HG03342 (cell line): ENCODE data around the gene SCN3A.

Source experiments
- ATAC-seq: cut with Tn5 transposase; IDR thresholded peaks from one replicate; pipeline ENCODE4 v1.9.1; 2021; ENCODE audit warnings: mild to moderate bottlenecking, moderate library complexity; ENCODE audit not compliant: unreplicated experiment

The SCN3A gene

DNA sequence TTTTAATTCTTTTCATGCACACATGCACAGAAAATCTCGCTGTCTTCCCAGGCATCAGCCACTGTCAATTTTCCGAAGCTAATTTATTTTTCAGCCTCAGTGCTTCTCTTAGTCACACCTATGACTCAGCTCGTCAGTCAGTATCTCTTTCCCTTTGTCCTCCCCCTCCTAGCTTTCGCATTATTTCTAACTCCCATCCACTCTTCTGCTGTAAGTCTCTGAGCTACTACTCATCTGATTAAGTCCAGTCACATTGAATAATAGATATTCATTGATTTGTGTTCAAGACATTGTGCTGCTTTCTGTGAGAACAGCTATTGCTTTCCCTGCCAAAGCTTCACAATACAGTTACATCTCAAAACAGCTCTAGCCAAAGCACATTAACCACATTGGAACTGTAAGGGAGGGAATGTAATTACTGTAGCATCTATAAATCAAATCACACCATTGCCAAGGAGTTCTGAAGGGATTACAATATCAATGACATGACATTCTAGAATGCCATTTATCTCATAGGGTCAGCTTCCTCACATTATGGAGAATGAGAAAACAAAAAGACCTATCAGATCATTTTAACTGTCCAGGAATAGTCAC is 89.4 kb downstream of the SCN3A start:
- ATAC-seq = no peak

DNA sequence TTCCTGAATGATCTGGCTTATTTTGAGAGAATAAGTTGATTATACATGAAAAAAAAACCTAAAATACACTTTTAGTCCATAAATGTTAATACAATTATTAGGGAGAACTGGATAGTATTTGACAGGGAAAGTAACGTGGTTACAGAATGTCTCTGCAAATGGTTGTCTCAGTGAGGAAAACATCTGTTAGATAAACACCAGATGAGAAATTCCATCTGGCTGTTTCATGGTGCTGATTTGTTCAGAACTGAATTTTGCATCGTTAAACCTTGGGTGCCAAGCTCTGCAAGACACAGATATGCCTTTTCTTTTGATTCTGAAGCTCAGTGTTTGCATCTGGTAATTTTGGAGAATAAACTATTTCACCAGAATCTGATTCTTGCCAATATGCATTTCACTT is 90.4 kb downstream of the SCN3A start:
- no peak for ATAC-seq

DNA sequence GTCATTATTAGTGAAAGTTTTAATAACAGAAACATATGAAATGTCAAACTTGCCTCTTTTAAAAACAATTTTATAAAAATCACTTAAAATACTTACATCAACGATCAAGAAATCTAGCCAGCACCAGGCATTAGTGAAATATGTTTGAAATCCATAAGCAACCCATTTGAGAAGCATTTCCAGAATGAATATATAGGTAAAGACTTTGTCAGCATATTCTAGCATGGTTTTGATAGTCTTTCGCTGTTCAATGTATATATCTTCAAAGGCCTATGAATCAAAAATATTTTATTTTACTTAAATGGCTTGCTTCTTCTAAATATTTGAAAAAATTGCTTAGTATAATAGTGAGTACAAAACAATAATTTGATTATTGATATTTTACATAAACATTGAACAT is 91.1 kb downstream of the SCN3A start:
- ATAC-seq = no peak

DNA sequence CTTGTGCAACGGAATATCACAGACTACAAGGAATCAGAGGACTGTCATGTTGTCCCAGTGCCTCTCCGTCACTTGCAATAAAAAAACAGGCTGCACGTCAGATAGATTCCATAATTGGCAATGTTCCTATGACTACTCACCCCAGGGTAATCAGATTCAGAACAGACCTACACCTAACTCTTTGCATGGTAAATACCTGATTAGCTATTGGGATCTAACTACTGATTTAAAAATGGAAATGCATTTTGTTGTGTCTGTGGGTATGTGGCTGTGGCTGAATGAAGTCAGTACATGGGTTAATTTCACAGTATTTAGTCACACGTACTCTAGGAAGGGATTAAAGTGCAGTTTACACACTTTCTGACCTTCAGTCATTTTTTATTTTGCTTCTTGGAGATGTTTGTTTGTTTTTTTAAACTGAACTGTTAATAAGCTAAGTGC is 91.7 kb downstream of the SCN3A start:
- ATAC-seq = no peak

DNA sequence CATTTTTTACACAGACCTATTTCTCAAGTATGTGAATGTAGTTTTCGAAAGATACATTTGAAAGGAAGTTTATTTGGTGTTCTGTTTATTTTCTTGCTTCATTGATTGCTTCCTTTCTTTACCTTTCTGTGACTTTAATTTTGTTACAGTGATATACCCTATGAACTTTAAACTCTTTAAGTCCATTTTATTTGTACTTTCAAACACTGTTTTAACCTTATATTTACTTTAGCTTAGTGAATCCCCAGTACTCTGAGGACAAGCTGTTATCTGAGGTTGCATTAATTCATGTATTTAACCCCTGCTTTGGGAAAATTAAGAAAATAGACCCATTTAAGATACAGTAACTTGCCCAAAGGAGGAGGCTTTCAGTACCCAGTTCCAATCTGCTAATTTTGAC is 93.5 kb downstream of the SCN3A start:
- ATAC-seq = no peak

DNA sequence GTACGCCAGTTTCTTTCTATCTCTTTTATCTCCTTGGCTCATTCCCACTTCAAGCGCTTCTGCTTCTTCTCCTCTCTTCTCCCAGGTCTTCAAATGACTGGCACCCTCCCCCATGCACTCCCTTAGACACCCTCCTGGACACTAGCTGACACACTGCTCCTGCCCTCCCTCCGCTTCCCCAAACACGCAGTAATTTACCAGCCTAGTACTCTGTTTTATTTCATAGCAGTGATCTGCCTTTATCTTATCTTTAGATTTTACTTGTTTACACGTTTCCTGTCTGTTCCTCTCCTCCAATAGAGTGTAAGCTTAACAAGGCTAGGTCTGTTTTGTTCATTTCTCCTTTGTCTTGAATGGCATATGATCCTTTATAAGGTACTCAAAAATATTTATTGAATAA is 93.9 kb downstream of the SCN3A start:
- ATAC-seq = no peak

DNA sequence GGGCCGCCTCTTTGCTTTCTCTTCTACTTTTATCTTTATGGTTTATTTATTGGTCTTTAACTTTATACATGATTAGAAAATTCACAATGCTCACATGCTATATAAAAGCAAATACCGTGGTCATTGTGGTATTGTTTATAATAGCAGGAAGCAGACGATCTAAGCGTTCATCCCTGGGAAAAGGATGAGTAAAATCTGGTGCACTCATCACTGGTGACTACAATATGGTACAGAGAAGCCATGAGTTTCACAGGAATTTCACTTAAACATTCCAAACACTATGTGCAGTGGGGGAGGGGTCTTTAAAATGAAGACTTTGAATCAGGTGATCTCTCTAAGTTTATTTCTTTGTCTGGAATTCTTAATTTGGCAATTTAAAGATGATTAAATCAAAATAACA is 97.9 kb downstream of the SCN3A start:
- no peak for ATAC-seq

DNA sequence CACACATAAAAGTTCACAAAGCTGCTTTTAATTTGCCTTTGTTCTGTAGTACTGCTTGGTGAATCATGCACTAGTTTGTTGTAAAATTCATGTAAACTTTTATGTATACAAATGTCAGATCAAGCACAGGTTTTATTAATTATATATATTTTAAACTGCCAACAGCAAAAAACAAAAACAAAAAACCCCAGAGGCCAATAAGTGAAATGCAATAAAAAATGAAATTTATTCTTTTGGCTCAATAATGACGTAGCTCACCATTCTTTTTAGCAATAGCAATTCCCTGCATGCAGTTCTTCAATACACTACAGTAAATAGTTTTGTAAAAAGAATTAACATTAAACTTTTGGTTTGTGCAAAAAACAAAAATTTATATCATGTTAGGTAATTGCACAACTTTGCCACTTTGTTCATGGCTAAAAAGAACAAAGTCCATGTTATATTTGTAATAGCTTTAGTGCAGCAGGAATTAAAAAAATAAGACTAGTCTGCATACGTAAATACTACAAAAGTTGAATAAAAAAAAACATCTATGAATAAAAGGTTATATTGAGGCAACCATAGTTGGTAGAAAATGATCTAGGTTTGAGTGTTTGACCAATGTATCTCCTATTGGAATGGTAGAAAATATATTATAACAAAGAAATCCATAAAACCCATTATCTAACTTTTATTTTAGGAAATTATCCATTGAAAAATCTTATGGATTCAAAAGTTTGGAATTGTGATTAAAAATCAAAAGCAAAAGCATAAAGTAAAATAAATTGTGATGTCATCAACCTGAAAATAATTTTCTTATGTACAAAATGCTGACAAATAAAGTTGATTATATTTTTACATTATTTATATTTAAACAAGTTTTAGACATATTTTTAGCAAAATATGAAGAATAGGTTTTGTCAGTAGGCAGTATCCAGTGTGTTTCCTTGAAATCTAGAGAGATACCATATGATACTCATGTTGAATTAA is 115.6 kb downstream of the SCN3A start:
- no peak for ATAC-seq

DNA sequence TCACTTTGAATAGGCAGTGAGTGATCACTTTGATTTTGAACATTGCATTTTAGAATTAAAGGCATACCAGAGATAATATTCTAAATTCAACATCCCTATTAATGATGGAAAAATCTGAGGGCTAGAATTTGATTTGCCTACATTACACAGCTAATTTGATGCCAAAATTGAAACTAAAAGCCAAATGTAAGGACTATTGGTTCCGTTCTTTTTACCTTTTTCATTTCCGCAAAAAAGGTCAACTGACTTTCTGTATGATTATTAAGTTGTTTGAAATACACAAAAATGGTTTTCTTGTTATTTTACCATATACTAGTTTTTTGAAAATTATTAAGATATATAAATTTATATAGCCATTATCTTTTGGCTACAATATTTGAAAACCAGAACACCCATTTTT is 117.5 kb downstream of the SCN3A start:
- no peak for ATAC-seq

DNA sequence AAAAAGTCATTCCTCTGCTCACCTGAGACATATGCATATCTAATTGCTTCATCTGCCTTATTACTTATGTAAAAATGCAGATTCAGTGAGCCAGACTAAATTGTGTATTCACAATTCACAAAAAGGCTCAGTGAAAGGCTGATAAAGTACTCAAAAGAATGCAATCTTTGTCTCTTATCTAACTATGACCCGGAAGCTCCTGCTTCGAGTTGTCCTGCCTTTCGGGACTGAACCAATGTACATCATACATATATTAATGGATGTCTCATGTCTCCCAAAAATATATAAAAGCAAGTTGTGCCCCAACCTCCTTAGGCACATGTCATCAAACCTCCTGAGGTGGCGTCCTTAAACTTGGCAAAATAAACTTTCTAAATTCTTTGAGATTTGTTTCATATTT is 120.5 kb downstream of the SCN3A start:
- no peak for ATAC-seq

DNA sequence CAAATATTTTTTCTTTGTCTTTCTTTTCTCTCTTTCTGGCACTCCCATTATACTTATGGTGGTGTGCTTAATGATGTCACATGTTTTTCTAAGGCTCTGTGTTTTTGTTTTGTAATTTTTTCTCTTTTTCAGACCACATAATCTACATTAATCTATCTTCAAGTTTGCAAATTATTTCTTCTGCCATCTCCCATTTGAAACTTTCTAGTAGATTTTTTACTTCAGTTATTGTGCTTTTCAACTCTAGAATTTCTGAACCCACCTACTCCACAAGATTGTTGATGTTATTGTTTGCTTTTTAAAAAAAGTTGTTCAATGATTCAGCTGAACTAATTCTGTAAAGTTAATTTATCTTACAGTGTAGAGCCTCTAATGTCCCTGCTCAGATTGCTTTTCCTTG is 121.4 kb downstream of the SCN3A start:
- ATAC-seq = no peak

DNA sequence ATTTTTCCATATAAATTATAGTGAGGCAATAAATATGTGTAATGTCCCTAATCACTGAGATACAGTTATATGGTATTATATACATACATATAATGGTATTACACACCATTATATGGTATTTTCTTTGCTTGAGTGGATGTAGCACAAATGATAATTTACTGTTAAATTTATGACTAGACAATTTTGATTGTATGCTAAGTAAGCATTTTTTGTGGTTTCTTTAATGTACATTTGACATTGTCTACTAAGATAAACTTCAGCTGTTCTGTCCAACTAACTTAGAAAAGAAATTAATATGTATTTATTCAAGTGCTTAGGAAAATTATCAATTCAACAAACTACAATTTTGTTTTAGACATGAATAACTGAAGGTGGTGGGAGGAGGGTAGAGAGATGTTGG is 122.6 kb downstream of the SCN3A start:
- no peak for ATAC-seq

DNA sequence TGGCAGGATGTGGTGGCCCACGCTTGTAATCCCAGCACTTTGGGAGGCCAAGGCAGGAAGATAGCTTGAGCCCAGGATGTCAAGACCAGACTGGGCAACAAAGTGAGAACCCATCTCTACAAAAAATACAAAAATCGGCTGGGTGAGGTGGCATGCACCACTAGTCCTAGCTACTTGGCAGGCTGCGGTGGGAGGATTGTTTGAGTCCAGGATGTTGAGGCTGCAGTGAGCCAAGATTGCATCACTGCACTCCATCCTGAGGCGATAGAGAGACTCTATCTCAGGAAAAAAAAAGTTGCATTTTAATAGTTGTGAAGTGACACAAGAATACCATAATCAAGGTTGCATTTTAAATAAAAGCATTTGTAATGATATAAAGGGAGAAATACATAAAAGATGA is 124.4 kb downstream of the SCN3A start:
- ATAC-seq = no peak

DNA sequence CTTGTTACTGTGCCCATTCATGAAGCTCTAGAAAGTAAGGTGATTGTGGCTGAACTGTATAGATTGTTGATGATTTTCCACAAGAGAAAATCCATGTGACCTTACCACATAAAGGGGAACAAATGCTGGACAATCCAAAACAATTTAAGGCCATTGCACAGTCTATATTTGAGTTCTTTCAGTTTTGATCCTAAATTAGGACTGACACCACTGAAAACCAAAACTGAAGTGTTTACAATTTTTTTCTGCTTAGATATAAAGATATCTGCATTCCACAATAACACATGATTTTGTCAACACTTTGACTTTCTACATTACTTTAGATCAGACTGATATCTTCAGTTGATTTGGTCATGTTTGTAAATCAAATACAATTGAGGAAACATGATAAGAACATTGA is 124.9 kb downstream of the SCN3A start:
- no peak for ATAC-seq

DNA sequence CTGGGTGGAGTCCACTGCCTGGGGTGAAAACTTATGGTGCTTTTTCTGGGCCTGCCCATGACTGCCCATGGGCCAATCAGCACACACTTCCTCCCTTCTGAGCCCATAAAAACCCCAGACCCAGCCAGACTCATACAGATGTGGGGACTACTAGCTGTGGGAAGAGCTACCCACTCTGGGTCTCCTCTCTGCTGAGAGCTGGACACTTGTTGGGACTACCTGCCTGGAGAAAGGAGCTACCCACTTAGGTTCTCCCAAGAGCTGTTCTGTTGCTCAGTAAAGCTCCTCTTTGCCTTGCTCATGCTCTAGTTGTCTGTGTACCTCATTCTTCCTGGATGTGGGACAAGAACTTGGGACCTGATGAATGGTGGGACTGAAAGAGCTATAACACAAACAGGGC is 129.0 kb downstream of the SCN3A start:
- ATAC-seq = no peak

DNA sequence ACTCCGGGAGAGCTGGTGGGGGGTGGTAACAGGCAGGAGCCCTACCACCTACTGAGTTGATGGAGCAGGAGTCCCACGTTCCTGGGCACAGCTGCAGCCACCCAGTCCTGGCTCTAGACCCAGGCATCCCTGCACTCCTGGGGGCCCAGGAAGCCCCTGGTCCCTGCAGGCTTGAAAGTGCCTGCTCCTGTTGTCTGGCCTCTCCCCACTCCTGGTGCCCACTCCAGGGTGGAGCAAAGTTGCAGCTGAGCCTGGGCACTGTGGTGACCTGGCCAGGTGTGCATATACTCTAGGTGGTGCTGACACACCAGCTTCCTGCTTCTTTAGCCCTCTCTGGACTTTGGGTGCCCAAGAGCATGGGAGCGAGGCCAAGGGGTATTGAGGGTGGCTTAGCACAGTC is 129.5 kb downstream of the SCN3A start:
- no peak for ATAC-seq

DNA sequence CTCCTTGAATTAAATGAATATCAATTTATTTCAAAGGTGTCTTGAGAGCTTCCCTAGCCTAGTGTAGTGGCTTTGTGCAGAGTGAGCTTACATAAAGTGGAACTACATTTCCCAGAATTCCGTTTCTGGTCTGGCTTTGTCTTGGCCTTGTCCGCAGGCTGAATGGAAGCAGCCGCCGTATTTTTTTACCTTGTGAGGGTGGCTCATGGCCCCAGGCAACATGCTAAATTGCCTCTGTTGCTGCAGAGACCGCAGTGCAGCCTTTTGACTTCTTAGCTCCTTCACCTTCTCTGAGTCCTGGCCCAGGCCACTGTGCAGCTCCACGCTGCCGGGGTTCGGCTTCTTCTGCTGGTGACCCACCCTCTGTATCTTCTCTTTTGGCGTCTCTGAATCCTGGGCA is 133.8 kb downstream of the SCN3A start:
- no peak for ATAC-seq

DNA sequence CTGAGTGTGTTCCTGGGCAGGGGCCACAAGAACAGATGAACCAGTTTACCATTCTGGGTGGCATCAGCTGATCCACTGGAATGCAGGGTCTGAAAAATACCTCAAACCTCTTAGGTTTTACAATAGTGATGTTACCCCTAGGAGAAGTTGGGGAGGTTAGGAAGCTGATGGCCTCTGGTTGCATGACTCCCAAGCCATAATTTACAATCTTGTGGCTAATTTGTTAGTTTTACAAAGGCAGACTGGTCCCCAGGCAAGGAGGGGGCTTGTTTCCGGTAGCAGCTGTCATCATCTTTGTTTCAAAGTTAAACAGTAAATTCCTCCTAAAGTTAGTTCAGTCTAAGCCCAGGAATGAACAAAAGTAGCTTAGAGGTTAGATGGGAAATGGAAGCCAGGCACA is 134.7 kb downstream of the SCN3A start:
- ATAC-seq = no peak

DNA sequence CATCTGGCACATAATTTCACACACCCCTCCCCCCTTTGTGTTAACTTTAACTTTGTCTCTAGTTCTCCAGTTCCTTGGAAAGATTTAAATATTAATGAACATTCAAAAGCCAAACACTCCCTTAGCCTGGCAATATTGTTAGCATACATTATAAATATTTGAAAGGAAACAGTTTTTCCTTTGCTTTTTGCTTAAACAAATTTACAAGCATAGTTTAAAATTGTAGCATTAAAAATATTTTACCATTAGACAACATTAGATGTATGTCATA is 135.4 kb downstream of the SCN3A start:
- no peak for ATAC-seq

DNA sequence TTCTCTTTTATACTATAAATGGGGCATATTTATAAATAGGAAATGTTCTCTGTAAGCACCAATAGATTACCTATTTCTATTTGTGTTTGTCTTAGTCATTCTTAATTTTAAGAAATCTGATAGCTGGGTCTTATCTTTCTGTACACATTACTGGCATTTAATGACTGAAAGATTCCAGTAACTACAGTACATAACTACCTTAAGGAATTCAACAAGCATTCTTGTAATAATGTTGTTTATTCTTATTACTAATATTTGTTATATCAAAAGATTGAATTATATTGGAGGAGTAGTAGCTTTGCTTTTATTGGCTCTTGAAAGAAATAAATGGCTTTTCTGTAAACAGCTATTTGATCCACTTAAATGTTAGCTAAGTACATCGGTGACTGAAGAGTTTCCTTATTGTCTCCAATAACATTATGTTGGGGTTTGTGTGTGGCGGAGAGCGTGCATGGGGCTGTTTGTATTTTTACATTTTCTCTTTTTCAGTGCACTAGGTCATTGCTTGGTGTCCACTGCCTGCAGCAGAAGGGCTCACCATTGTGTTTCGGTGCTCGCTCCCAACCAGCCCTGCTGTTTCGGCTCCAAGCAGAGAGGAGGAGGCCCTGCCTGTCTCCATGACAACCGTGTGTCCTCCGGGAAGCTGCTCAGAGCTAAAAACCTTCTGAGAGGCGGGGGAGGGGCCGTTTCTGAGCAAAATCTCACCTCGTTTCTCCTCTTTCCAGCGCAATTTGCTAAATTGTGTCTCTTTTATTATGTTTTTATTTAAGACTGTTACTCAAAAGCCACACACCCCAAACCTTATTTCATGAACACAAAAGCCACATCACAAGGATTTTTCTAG is 136.0 kb downstream of the SCN3A start:
- ATAC-seq = no peak

DNA sequence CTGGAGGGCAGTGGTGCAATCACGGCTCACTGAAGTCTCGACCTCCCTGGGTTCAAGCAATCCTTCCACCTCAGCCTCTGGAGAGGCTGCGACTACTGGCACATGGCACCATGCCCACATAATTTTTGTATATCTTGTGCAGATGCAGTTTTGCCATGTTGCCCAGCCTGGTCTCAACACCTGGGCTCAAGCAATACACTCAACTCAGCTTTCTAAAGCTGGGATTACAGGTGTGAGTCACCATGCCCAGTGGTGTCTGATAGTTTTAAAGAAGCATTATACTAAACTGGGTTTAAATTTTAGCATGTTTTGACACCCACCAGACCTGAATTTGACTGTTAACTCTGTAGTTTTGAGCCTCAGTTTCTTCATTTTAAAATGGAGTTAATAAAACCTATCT is 139.1 kb downstream of the SCN3A start:
- ATAC-seq = no peak

DNA sequence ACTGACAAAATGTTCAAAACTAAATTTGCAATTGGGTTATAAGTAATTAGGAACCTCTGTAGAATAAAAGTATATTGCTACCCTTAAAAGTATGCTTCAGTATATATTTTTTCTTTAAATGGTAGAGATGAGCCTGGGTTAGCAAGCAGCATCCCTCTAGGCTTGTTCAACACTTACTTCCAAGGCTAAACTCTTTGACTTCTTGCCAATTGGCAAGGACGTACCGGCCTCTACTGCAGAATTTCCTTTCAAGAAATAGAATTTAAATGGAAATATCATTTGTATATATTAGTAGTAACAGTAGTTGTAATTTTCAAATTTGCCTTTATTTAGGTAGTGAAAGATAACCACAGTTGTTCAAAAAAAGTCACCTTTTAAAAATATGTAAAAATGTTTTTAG is 143.4 kb downstream of the SCN3A start:
- no peak for ATAC-seq
